Right lobe of liver (tissue), 4 donors: Measurements from ENCODE around the gene GRAMD2B.

Experiments
- CTCF ChIP-seq, 4 donors: fragments of 200-600 bp in 3 of 4; fragments of 450-650 bp in 1 of 4; IDR thresholded peaks; one replicate each; pipeline versions ENCODE4 v1.5.1 to v1.8.0; 2016 to 2022; ENCODE audit warnings: antibody characterized with exemption in 4 of 4, mild to moderate bottlenecking in 2 of 4
- POLR2A ChIP-seq: fragments of 450-650 bp; IDR thresholded peaks from one replicate; pipeline ENCODE4 v1.6.1; 2017; ENCODE audit warnings: antibody characterized with exemption, mild to moderate bottlenecking
- donor health status: DM: no; HTN: no; CAD: no.
- donor health status: DM: no; HTN: no; CAD: no.
- donor health status: DM: no; HTN: yes; CAD: no.

GRCh38 chr5:126526493-126526892, 103.3 kb downstream of the GRAMD2B start:
- no peak for TF ChIP-seq CTCF (IDR thresholded peaks at IDR 0.05)
- TF ChIP-seq POLR2A, result no peak
